T-helper 9 cell (primary cell): ENCODE data around the gene NCOA1.
"Not testable (repeated sequence)": the region's sequence is repeated elsewhere in the genome, so short reads cannot be mapped to it uniquely, and the experiment has no call there.

Experiments used
- DNase-seq: peaks from one replicate; pipeline ENCODE4 v3.0.0-alpha.2; 2020

Gene NCOA1

DNA sequence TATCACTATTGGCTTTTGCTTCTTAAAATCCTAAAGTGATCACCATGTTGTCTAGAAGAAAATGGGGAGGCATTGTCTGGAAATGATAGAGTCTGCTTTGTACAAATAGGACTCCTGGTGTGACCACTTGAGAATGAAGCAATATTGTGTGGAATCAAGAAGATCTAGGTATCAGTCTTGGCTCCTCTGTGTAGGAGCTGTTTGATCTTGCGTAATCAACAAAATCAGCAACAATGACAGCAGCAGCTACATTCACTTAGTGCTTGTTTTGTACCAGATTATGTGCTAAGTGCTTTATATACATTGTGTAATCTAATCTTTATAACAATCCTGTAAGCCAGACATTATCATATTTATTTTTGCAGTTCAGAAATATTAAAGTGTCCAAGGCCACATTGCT lies 17.8 kb downstream of the NCOA1 start:
- no peak for DNase-seq

DNA sequence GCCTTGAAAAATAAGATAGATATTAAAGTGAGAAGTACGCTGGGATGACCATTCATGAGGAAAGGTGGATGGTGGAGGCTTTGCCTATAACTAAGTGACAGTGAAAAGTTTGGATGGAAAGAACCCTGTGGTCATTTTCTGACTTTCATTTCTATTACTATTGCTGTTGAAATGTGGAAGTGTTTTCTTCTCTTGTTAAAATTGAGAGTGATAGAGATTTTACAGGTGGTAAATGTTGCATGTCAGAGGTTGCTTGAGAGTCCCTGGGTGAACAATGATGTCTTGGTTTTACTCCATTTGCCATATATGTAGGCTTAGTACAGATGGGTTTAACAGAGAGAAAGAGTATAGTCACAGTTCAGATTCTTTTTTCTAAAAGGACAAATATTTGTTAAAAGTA lies 18.4 kb downstream of the NCOA1 start:
- no peak for DNase-seq

- no peak for DNase-seq
These were observed 18.8 kb downstream of the NCOA1 start for GRCh38 chr2:24509840-24510239.

DNA sequence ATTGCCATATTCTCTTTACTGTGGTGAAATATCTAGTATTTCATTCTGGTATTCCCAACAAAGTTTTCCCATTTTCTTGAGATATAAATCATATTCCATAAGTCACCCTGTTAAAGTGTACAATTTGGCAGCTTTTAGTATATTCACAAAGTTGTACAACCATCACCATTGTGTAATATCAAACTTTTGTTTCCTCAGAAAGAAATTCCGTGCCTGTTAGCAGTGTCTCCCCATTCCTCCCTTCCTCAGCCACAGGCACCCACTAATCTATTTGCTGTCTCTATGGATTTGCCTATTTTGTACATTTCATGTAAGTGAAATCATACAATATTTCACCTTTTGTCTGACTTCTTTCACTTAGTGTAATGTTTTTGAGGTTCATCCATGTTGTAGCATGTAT lies 19.7 kb downstream of the NCOA1 start:
- DNase-seq: no peak

- no peak for DNase-seq
These were observed 20.1 kb downstream of the NCOA1 start for GRCh38 chr2:24511198-24511597.

DNA sequence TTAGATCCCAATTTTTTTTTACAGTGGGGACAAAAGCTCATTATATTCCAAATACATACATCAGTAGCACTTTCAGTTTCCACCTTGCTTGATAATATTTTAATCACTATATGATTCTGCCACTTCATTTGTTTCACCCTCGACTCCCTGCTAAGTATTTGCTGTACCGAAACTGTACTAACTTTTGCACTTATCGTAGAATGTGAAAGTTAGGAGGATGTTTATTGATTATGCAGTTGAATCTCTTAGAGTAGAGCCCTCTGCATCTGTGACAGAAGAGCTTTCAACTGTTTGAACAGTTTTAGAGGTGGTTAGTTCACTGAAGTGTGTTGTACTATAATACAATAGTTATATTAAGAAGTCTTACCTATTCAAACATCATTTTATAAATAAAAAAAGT lies 20.8 kb downstream of the NCOA1 start:
- DNase-seq: no peak

- DNase-seq: no peak
These were observed 21.4 kb downstream of the NCOA1 start for GRCh38 chr2:24512404-24512803.

DNA sequence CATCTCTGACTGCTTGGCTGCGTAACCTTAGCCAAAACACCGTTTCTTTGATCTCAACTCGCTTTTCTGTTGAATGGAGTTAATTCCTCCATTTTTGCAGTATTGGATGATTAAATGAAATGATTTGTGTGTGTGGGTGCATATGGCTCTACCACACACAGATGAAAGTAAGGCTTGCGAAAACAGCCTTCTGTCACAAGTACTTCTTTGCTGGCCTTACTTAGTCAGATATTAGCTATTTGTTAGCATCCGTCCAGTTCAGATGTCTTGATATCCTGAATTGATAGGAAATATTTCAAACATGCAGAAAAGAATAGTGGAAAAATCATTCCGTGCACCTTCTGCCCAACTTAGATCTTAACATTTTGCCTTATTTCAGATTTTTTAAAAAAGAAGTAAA lies 21.8 kb downstream of the NCOA1 start:
- DNase-seq: no peak

DNA sequence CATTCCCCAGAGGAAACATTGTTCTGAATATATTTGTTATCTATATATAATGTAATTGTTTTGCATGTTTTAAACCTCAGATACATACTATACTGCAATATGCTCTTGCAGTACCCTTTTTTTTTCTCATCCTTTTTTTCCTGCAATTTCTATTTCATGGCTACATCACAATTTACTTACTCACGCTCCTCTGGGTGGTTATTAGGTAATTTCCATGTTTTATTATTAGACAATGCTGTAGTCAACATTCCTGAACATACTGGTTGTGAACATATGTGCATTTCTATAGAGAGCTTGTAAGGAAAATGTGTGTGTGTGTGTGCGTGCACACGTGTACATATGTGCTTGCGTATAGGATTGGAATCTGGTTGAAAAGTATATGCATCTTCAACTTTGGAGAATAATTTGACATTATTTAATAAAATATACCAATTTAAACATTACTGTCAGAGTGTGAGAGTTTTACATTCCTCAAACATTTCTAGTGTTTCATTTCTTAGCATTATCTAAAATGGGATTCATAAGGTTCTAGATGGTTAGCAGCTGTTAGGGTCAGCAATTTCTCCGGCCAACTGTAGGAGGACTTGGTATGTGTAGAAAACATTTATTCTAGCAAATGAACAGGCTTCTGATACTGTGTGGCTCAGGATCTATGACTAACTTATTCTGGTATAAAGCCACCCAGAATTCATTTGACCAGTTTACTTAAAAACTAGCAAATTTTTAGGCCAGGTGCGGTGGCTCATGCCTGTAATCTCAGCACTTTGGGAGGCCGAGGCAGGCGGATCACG lies 22.4 kb downstream of the NCOA1 start:
- DNase-seq: no peak

- DNase-seq: no peak
These were observed 23.8 kb downstream of the NCOA1 start for GRCh38 chr2:24514820-24515219.

DNA sequence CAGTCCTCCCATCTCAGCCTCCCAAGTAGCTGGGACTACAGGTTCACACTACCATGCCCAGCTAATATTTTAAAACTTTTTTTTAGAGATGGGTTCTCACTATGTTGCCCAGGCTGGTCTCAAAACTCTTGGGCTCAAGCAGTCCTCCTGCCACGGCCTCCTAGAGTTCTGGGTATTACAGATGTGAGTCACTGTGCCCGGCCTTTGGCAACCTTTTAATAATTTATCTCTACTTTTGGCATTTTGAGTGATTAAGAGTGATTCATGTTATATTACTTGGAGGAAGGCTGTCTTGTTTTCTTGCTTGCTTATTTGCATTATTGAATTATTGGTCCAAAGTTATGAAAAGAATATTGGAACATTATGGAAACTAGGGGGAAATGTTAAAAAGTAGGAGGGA lies 24.3 kb downstream of the NCOA1 start:
- DNase-seq: no peak

DNA sequence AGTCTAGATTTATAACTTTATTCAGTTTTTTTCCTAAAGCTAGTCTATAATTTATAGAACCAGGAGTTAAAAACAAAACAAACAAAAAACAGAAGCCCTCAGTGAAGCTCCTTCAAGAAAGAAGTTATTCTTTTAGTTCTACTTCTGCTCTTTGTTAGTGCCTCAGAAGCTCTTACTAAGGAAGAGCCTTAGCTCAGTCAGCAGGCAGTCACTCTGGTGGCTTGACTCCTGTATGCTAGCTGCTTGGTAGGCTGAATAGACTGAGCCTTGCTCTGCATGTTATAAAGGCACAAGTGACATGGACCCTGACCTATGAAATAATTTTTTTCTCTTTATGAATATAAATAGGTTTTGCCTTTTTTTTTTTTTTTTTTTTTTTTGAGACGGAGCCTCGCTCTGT lies 24.8 kb downstream of the NCOA1 start:
- DNase-seq: no peak

- no peak for DNase-seq
These were observed 26.2 kb downstream of the NCOA1 start for GRCh38 chr2:24517247-24517646.

- DNase-seq: no peak
These were observed 29.1 kb downstream of the NCOA1 start for GRCh38 chr2:24520175-24520574.

- no peak for DNase-seq
These were observed 30.3 kb downstream of the NCOA1 start for GRCh38 chr2:24521162-24521857.

DNA sequence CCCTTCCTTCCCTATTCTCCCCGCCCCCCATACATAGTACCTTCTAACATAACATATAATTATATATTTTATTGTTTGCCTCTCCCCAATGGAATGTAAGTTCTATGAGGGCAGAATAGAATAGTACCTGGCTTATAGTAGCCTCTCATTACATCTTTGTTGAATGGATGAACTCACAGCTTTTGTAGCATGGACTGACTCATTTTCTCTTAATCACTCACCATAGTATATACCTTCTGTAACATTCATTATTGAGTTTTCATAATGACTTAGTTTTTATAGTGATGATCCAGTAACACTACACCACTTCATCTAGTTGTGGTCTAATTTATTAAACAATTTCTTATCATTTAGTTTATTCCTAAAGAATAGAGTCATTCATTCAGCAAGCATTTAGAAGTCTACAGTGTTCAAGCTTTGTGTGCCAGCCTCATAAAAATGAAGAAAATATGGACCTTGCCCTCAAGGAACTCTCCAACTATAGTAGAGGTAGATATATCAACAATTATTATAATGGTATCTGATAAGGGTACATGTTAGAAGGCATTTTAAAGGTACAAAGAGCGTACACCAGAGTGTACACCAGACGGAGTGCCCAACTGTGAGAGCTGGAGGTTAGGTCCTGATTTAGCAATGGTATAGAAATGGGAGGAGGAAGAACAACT lies 31.1 kb downstream of the NCOA1 start:
- DNase-seq: no peak

GRCh38 chr2:24527536-24527935 lies 36.5 kb downstream of the NCOA1 start:
- no peak for DNase-seq

DNA sequence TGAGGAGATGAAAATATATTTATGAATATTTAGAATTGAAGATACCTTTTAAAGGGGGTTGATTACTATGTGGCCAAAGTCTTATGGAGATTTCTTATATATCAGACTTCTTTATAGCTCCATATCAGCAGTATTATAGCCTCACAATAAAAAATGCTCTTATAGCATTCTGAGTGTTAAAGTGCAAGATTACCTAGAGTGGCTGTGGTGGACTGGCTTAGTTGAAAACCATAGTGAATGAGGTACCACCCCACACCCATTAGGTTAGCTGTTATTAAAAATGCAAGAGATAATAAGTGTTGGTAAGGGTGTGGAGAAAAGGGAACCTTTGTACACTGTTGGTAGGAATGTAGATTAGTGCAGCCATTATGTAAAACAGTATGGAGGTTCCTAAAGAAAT lies 39.7 kb downstream of the NCOA1 start:
- no peak for DNase-seq

DNA sequence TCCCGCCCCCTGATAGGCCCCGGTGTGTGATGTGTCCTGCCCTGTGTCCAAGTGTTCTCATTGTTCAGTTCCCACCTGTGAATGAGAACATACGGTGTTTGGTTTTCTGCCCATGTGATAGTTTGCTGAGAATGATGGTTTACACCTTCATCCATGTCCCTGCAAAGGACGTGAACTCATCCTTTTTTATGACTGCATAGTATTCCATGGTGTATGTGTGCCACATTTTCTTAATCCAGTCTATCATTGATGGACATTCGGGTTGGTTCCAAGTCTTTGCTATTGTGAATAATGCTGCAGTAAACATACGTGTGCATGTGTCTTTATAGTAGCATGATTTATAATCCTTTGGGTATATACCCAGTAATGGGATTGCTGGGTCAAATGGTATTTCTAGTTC lies 40.6 kb downstream of the NCOA1 start:
- not testable (repeated sequence) for DNase-seq

GRCh38 chr2:24532057-24532456 lies 41.0 kb downstream of the NCOA1 start:
- not testable (repeated sequence) for DNase-seq

DNA sequence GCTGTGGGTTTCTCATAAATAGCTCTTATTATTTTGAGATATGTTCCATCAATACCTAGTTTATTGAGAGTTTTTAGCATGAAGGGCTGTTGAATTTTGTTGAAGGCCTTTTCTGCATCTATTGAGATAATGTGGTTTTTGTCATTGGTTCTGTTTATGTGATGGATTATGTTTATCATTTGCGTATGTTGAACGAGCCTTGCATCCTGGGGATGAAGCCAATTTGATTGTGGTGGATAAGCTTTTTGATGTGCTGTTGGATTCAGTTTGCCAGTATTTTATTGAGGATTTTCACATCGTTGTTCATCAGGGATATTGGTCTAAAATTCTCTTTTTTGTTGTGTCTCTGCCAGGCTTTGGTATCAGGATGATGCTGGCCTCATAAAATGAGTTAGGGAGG lies 42.5 kb downstream of the NCOA1 start:
- DNase-seq: not testable (repeated sequence)

GRCh38 chr2:24538720-24539119 lies 47.7 kb downstream of the NCOA1 start:
- no peak for DNase-seq

DNA sequence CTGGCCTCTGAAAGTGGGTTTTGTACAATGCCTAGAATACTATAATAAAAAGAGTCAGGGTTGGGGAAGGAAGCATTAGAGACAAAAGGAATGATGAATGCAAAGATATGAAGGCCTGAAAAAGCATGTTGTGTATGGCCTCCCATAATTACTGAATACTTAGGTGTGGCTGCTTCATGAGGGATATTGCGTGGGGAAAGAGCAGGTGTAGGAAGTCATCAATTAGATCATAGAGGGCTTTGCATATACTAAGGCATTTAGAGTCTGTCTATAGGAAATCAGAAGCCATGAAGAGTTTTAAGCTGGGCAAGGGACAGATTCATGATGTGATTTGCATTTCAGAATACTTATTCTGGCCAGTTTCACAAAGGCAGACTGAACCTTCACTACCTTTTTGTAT lies 48.2 kb downstream of the NCOA1 start:
- DNase-seq: no peak

GRCh38 chr2:24540011-24540477 lies 49.0 kb downstream of the NCOA1 start:
- no peak for DNase-seq
